SK-N-SH (cell line): ENCODE measurements around the gene GPER1. TPM values are rescaled to one million over a fixed set of nuclear protein-coding genes. Genes with fewer than 3 reads are reported as not detected.

Experiments
- CTCF ChIA-PET: fragments of 300-600, 350-600 bp; formaldehyde crosslinking; extraction: SDS; loops from one replicate; lab custom pipeline; 2021; lab: Yijun Ruan, JAX
- POLR2A ChIA-PET: fragments of 350-600 bp; sonication (Branson Sonifier 250); formaldehyde crosslinking; extraction: SDS; loops from one replicate; lab custom pipeline; 2020; ENCODE audit warnings: antibody characterized with exemption, inconsistent platforms; lab: Yijun Ruan, JAX
- DNase-seq: peaks from one replicate; pipeline ENCODE4 v3.0.0; 2012
- H2AFZ ChIP-seq: fragments of 200-600 bp; sonication (generic); 2 replicates; pipeline ENCODE4 v1.8.1; 2016; ENCODE audit warnings: antibody characterized with exemption, mild to moderate bottlenecking, low read depth
- H3F3A ChIP-seq: fragments of 200-600 bp; sonication (generic); replicated peaks from 2 replicates; pipeline ENCODE3; 2016; ENCODE audit warnings: antibody characterized with exemption, mild to moderate bottlenecking; ENCODE audit not compliant: insufficient read depth
- H3K27ac ChIP-seq, 2 experiments: fragments of 200-500 bp in 1 of 2; fragments of 200-600 bp in 1 of 2; sonication (Bioruptor generic) in 1 of 2; sonication (generic), shearing (Covaris generic) in 1 of 2; 2 replicates each; pipeline versions ENCODE4 v1.5.1 to v1.6.1; 2014 to 2016; ENCODE audit warnings: low read depth in 2 of 2, inconsistent platforms in 1 of 2, low read length in 1 of 2, mild to moderate bottlenecking in 1 of 2, mixed read lengths in 1 of 2
- H3K27me3 ChIP-seq: fragments of 200-600 bp; sonication (generic), shearing (Covaris generic); 2 replicates; pipeline ENCODE4 v1.6.1; 2016; ENCODE audit warnings: mixed run types; ENCODE audit not compliant: insufficient read depth
- H3K36me3 ChIP-seq, 2 experiments: fragments of 200-500 bp in 1 of 2; fragments of 200-600 bp in 1 of 2; sonication (Bioruptor generic) in 1 of 2; sonication (generic) in 1 of 2; replicated peaks in 1 of 2; 2 replicates each; pipeline versions ENCODE3 to v1.5.1; 2014 to 2016; ENCODE audit warnings: low read length in 1 of 2, mild to moderate bottlenecking in 1 of 2; ENCODE audit not compliant: insufficient read depth in 2 of 2, control insufficient read depth in 1 of 2
- H3K4me1 ChIP-seq, 2 experiments: fragments of 200-500 bp in 1 of 2; fragments of 200-600 bp in 1 of 2; sonication (Bioruptor generic) in 1 of 2; sonication (generic), shearing (Covaris generic) in 1 of 2; 2 replicates each; pipeline versions ENCODE4 v1.5.1 to v1.6.1; 2014 to 2016; ENCODE audit warnings: low read depth in 1 of 2, low read length in 1 of 2, mixed run types in 1 of 2; ENCODE audit not compliant: insufficient read depth in 2 of 2, control insufficient read depth in 1 of 2
- H3K4me2 ChIP-seq: fragments of 200-600 bp; sonication (generic), shearing (Covaris generic); 2 replicates; pipeline ENCODE4 v1.6.1; 2017; ENCODE audit warnings: mixed run types
- H3K4me3 ChIP-seq, 2 experiments: fragments of 200-500 bp in 1 of 2; fragments of 200-600 bp in 1 of 2; sonication (Bioruptor generic) in 1 of 2; sonication (generic), shearing (Covaris generic) in 1 of 2; 2 replicates each; pipeline versions ENCODE4 v1.5.1 to v1.8.1; 2014 to 2016; ENCODE audit warnings: low read depth in 2 of 2, inconsistent platforms in 1 of 2, low read length in 1 of 2, mild to moderate bottlenecking in 1 of 2, mixed read lengths in 1 of 2, moderate library complexity in 1 of 2
- H3K79me2 ChIP-seq: fragments of 200-600 bp; sonication (generic); 2 replicates; pipeline ENCODE4 v1.8.1; 2017; ENCODE audit warnings: mild to moderate bottlenecking; ENCODE audit not compliant: insufficient read depth
- H3K9ac ChIP-seq: fragments of 200-600 bp; sonication (generic); 2 replicates; pipeline ENCODE4 v1.6.1; 2017; ENCODE audit warnings: mixed run types
- H3K9me2 ChIP-seq: fragments of 200-600 bp; sonication (generic); 2 replicates; pipeline ENCODE4 v1.6.1; 2017; ENCODE audit warnings: mixed run types
- H3K9me3 ChIP-seq: fragments of 200-600 bp; sonication (generic); 2 replicates; pipeline ENCODE4 v1.6.1; 2017; ENCODE audit warnings: mixed run types, mild to moderate bottlenecking, moderate library complexity
- H4K20me1 ChIP-seq: fragments of 200-600 bp; sonication (generic); 2 replicates; pipeline ENCODE4 v1.6.1; 2017; ENCODE audit warnings: mild to moderate bottlenecking, mixed run types; ENCODE audit not compliant: insufficient read depth
- CTCF ChIP-seq: fragments of 200-600 bp; sonication (generic); IDR thresholded peaks from 2 replicates; pipeline ENCODE4 v1.6.1; 2017; ENCODE audit warnings: antibody characterized with exemption, mild to moderate bottlenecking, moderate library complexity
- ELF1 ChIP-seq: IDR thresholded peaks from 2 replicates; pipeline ENCODE4 v1.4.0; 2012
- EP300 ChIP-seq, 2 experiments: IDR thresholded peaks; 2 replicates each; pipeline versions ENCODE4 v1.4.0 to v1.6.1; 2012; ENCODE audit warnings: borderline replicate concordance in 1 of 2, low read depth in 1 of 2, low read length in 1 of 2
- FOXJ3 ChIP-seq: sonication (generic); formaldehyde crosslinking; IDR thresholded peaks from 2 replicates; pipeline ENCODE4 v1.5.1; 2020; ENCODE audit warnings: mild to moderate bottlenecking, missing genetic modification reagents
- GABPA ChIP-seq: IDR thresholded peaks from 2 replicates; pipeline ENCODE4 v1.4.0; 2012; ENCODE audit warnings: low read depth, mild to moderate bottlenecking
- GATA2 ChIP-seq: sonication (generic); formaldehyde crosslinking; IDR thresholded peaks from 2 replicates; pipeline ENCODE4 v1.5.0; 2020; ENCODE audit warnings: mild to moderate bottlenecking, missing genetic modification reagents
- IRF3 ChIP-seq: fragments of 150-350 bp; IDR thresholded peaks from 2 replicates; pipeline ENCODE4 v1.6.1; 2016; ENCODE audit warnings: mild to moderate bottlenecking, low read depth, low read length
- JUND ChIP-seq: IDR thresholded peaks from 2 replicates; pipeline ENCODE4 v1.4.0; 2012
- MAX ChIP-seq: IDR thresholded peaks from 2 replicates; pipeline ENCODE4 v1.4.0; 2012; ENCODE audit warnings: low read depth
- MEF2A ChIP-seq: IDR thresholded peaks from 2 replicates; pipeline ENCODE4 v1.4.0; 2012; ENCODE audit warnings: low read depth, borderline replicate concordance
- NFIC ChIP-seq: IDR thresholded peaks from 2 replicates; pipeline ENCODE4 v1.4.0; 2012; ENCODE audit warnings: borderline replicate concordance
- NRF1 ChIP-seq: IDR thresholded peaks from 2 replicates; pipeline ENCODE4 v1.6.1; 2012; ENCODE audit warnings: low read depth, mild to moderate bottlenecking, low read length
- RAD21 ChIP-seq: IDR thresholded peaks from 2 replicates; pipeline ENCODE4 v1.6.1; 2012; ENCODE audit warnings: mild to moderate bottlenecking, low read length
- RFX5 ChIP-seq: IDR thresholded peaks from 2 replicates; pipeline ENCODE4 v1.6.1; 2012; ENCODE audit warnings: mild to moderate bottlenecking, improper control_type of control experiment, low read length
- RXRA ChIP-seq: IDR thresholded peaks from 2 replicates; pipeline ENCODE4 v1.4.0; 2012; ENCODE audit warnings: low read depth, mild to moderate bottlenecking, borderline replicate concordance
- SMC3 ChIP-seq: IDR thresholded peaks from 2 replicates; pipeline ENCODE4 v1.6.1; 2012; ENCODE audit warnings: low read depth, low read length, improper control_type of control experiment
- TAF1 ChIP-seq: IDR thresholded peaks from 2 replicates; pipeline ENCODE4 v1.6.1; 2012; ENCODE audit warnings: low read depth, mild to moderate bottlenecking, low read length, moderate library complexity, borderline replicate concordance
- USF1 ChIP-seq: IDR thresholded peaks from 2 replicates; pipeline ENCODE4 v1.4.0; 2012; ENCODE audit warnings: low read depth, borderline replicate concordance
- USF2 ChIP-seq: fragments of 150-350 bp; IDR thresholded peaks from 2 replicates; pipeline ENCODE4 v1.6.1; 2017; ENCODE audit warnings: antibody characterized with exemption, low read length, low read depth, borderline replicate concordance
- ZBTB33 ChIP-seq: IDR thresholded peaks from 2 replicates; pipeline ENCODE4 v1.4.0; 2012; ENCODE audit warnings: low read depth, borderline replicate concordance
- WGBS: methylation state at CpG from one replicate; pipeline ENCODE4 v1.1.6; 2017; ENCODE audit warnings: low lambda C conversion rate; 5-methylcytosine and 5-hydroxymethylcytosine counted together
- polyA plus RNA-seq, 3 experiments: library from polyadenylated mRNA; depleted of rRNA; stranded (reverse); fragments of >200 nt; gene quantifications; 2 replicates each; pipeline ENCODE4 v1.2.3, GENCODE V29; 2012

Gene GPER1
- polyA plus RNA-seq, 1 of the 3 experiments (the other 2 are of a cell fraction), result 6.4 TPM

- Histone ChIP-seq H3F3A (no peaks in the 10 kb centered on the region), H3K79me2 (peaks cover 33% of the 10 kb centered on the region), H3K9ac (no peak overlapping the region), H4K20me1 (peaks cover 19% of the 10 kb centered on the region), H3K4me3 (no peak overlapping the region), H3K9me2 (no peaks in the 10 kb centered on the region), H3K36me3 (peaks cover 15 to 16% of the 10 kb centered on the region in 2 experiments), H3K27ac (no peak overlapping the region), H2AFZ (no peak overlapping the region), H3K27me3 (no peaks in the 10 kb centered on the region), H3K9me3 (no peaks in the 10 kb centered on the region), H3K4me1 (0 out of 4 replicates have a peak, but pooled peaks cover 0 to 8% of the 10 kb centered on the region in 2 experiments), H3K4me2 (no peak overlapping the region)
- 94% methylated on average over 16 of the region's 16 CpGs for WGBS
- DNase-seq, result no peak
- POLR2A ChIA-PET, result interaction anchor here (0.6 to 0.7 kb wide), 2 partner anchors 12 to 32 kb away, joined by 4 read pairs; no protein-coding TSS in a partner anchor
- TF ChIP-seq MAX (no peak), NFIC (no peak), SMC3 (no peak), RAD21 (no peak), JUND (no peak), USF1 (no peak), USF2 (no peak), ELF1 (no peak), GATA2 (CRISPR knock-in tag) (no peak), NRF1 (no peak), EP300 (IDR thresholded peaks at IDR 0.05; ENCODE audit: borderline replicate concordance in 1 of 2, low read depth in 1 of 2, low read length in 1 of 2) (no peak), TAF1 (no peak), ZBTB33 (no peak), GABPA (no peak), IRF3 (no peak), CTCF (no peak), RFX5 (no peak), FOXJ3 (CRISPR knock-in tag) (no peak), RXRA (no peak), MEF2A (no peak)
- CTCF ChIA-PET, result interaction anchor here (1.4 to 6.4 kb wide), 5 partner anchors 12 to 133 kb away, joined by 3 to 65 read pairs (median 31); partner anchors contain the start of gene GPER1
Observed at GRCh38 chr7:1125603-1125969, 37.7 kb downstream of the GPER1 start.
